Lower leg skin (tissue), 4 donors: ENCODE results near the gene ISL1. TPM values are rescaled to one million over a fixed set of nuclear protein-coding genes. Genes with fewer than 3 reads are reported as not detected.

Experiments used
- DNase-seq, 2 donors: peaks; one replicate each; pipeline ENCODE4 v3.0.0-alpha.2; 2019; ENCODE audit warnings: low spot score in 2 of 2
- H3K4me3 ChIP-seq: fragments of 200-600 bp; sonication (generic); 2 replicates; pipeline ENCODE4 v1.5.1; 2017; ENCODE audit warnings: mild to moderate bottlenecking, low read depth; ENCODE audit not compliant: poor library complexity, severe bottlenecking
- CTCF ChIP-seq, 3 donors: fragments of 450-650 bp; IDR thresholded peaks; one replicate each; pipeline ENCODE4 v1.5.1; 2016; ENCODE audit warnings: antibody characterized with exemption in 3 of 3, mild to moderate bottlenecking in 3 of 3, moderate library complexity in 2 of 3
- POLR2A ChIP-seq, 2 donors: fragments of 450-650 bp; IDR thresholded peaks; one replicate each; pipeline ENCODE4 v1.6.1; 2016 to 2017; ENCODE audit warnings: antibody characterized with exemption in 2 of 2, mild to moderate bottlenecking in 1 of 2, moderate library complexity in 1 of 2
- WGBS, 2 donors: methylation state at CpG; one replicate each; pipeline ENCODE4 v1.1.5; 2018; 5-methylcytosine and 5-hydroxymethylcytosine counted together
- intact Hi-C: fragments of 100-400 bp; cut with DNase I; formaldehyde crosslinking; loops from one replicate; pipeline ENCODE4 v1.15.0; 2023; ENCODE audit warnings: low total_unique reads
- total RNA-seq, 4 donors: library from RNA; depleted of rRNA; stranded (reverse); fragments of >200 nt; gene quantifications; one replicate each; pipeline ENCODE4 v1.1.0, GENCODE V29; 2016

Gene ISL1
- total RNA-seq, 4 donors from 2014 or later, result 0.76 to 2.0 (median 1.7) TPM

GRCh38 chr5:51394609-51395008 is 11.4 kb downstream of the ISL1 start:
- 49 to 51% methylated on average over 2 of the region's 2 CpGs for WGBS, 2 donors
- intact Hi-C loops, result no loop called here
- no peak for DNase-seq
- TF ChIP-seq CTCF (IDR thresholded peaks at IDR 0.05), result no peak
- no peak for TF ChIP-seq POLR2A (IDR thresholded peaks at IDR 0.05)
- H3K4me3 ChIP-seq, result no peak overlapping the region

- TF ChIP-seq POLR2A (IDR thresholded peaks at IDR 0.05) (no peak), CTCF (IDR thresholded peaks at IDR 0.05) (no peak)
- 33 to 43% methylated on average over 6 of the region's 6 CpGs for WGBS, 2 donors
- DNase-seq, result no peak
- intact Hi-C loops, result no loop called here
- no peak overlapping the region for H3K4me3 ChIP-seq
Measured at GRCh38 chr5:51395245-51395644, 12.0 kb downstream of the ISL1 start.

GRCh38 chr5:51395666-51396356 is 12.6 kb downstream of the ISL1 start:
- no peak for DNase-seq
- intact Hi-C loops, result no loop called here
- H3K4me3 ChIP-seq, result no peak overlapping the region
- TF ChIP-seq POLR2A (IDR thresholded peaks at IDR 0.05), result no peak
- TF ChIP-seq CTCF (IDR thresholded peaks at IDR 0.05), result no peak
- 19 to 37% methylated on average over 10 of the region's 10 CpGs for WGBS, 2 donors

- no peak for DNase-seq
- 29 to 31% methylated on average over 4 of the region's 4 CpGs for WGBS, 2 donors
- intact Hi-C loops, result no loop called here
- TF ChIP-seq POLR2A (IDR thresholded peaks at IDR 0.05) (no peak), CTCF (IDR thresholded peaks at IDR 0.05) (no peak)
- H3K4me3 ChIP-seq, result no peak overlapping the region
Measured at GRCh38 chr5:51396797-51397196, 13.5 kb downstream of the ISL1 start.

GRCh38 chr5:51397996-51398395 is 14.7 kb downstream of the ISL1 start:
- no peak for DNase-seq
- no peak overlapping the region for H3K4me3 ChIP-seq
- 10 to 17% methylated on average over 7 of the region's 7 CpGs for WGBS, 2 donors
- intact Hi-C loops, result no loop called here
- TF ChIP-seq CTCF (IDR thresholded peaks at IDR 0.05), result no peak
- TF ChIP-seq POLR2A (IDR thresholded peaks at IDR 0.05), result no peak
